Measurements from ENCODE around the gene ST6GALNAC1.

ST6GALNAC1 gene

DNA sequence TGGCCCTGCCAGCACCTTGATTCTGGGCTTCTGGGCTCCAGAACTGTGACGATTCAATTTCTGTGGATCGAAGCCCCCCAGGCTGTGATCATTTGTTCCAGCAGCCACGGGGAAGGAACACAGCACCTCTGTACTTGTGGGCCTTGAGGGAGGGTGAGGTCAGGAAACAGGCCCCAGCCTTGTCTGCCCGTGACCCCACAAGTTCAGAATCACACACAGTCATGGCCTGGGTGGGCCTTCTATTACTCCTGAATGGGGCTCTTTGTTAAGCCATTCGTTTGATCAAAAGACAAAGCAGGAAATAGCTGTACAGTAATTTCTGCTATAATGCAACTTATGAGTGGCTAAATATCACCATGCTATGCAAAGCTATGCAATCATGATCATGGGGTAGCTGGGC lies 68.0 kb downstream of the ST6GALNAC1 start:
- DNase-seq, result no peak
